ENCODE results near the gene HTRA2. TPM values are rescaled to one million over a fixed set of nuclear protein-coding genes. Genes with fewer than 3 reads are reported as not detected.

HTRA2 gene
- total RNA-seq, 2 donors from 2014 or later = 18.5 to 21.4 TPM

DNA sequence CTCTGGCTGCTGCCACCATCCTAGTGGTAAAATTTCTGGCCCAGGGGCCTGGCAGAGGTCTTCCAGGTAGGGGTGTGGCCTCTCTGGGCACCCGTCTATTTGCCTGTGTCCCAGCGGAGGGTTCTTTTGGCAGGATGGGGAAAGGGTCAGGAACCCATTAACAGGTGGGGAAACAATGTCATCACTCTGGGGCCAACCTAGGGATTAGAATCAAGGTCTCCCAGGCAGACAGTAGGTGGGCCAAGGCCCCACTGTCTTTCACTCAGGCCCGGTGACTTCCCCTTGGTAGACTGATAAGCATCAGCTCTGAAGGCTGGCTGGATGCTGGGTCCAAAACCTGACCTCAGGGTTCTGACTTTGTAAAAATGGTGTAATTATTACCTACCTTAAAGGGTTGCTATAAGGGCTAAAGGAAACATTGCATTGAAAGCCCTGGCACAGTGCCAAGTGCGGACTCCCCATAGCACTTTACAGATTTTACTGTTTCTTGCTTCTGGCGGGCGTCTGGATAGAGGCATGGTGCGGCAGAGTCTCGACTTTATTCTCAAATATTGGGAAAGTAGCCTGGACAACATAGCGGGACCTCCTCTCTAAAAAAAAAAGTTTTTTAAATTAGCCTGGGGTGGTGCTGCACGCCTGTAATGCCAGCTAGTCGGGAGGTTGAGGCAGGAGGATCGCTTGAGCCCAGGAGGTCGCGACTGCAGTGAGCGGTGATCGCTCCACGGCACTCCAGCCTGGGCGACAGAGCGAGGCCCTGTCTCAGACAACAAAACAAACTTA lies 32.5 kb upstream of the HTRA2 start:
- Mint-ChIP-seq H3K36me3 (ENCODE audit: low read depth) (peaks cover 8% of the 10 kb centered on the region), H3K27me3 (peaks cover 42% of the 10 kb centered on the region), H3K4me1 (peaks cover 20% of the 10 kb centered on the region), H3K27ac (no peak overlapping the region), H3K4me3 (peak overlapping the region; percentile 90)
- no peak for DNase-seq
- H3K9me3 ChIP-seq (ENCODE audit: control insufficient read depth, low read length, poor library complexity, severe bottlenecking) = no peaks in the 10 kb centered on the region
- no peak for ATAC-seq

DNA sequence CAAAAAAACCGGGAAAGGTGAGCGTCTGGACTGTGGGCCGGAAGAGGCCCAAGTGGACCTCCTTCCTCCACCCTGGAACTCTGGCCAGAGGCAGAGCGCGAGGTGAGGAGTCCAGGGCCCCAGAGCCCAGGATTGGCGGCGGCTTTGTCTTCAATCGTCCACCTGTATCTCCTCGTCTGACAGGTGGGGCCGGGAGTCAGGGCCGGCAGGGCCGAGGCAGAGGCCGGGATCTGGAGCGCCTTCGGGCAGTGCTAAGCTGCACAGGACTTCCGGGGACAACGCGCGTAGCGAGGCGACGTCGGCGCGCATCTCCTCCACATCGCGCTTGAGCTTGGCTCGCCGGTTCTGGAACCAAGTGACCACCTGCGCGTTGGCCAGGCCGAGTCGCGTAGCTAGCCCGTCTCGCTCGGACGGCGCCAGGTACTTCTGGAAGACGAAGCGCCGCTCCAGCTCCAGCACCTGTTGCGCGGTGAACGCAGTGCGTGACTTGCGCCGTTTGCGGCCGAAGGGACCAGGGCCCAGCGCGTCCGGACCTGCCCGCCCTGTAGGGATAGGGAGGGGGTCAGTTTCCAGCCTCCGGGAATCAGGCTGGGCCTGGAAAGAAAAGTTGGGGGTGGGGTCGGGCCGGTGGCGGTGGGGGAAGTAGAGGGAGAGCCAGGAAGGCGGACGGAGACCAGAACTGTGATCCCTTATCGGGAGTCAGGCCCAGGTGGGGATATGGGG lies 31.8 kb upstream of the HTRA2 start:
- Mint-ChIP-seq H3K4me3 (peak overlapping the region; percentile 90), H3K4me1 (peaks cover 23% of the 10 kb centered on the region), H3K27me3 (peaks cover 49% of the 10 kb centered on the region), H3K27ac (peak overlapping the region; percentile 84), H3K36me3 (ENCODE audit: low read depth) (peaks cover 5% of the 10 kb centered on the region)
- ATAC-seq (peak; percentile 34), DNase-seq (peak in 1 of 3 donors; percentile 24)
- H3K9me3 ChIP-seq (ENCODE audit: control insufficient read depth, low read length, poor library complexity, severe bottlenecking) = no peaks in the 10 kb centered on the region

DNA sequence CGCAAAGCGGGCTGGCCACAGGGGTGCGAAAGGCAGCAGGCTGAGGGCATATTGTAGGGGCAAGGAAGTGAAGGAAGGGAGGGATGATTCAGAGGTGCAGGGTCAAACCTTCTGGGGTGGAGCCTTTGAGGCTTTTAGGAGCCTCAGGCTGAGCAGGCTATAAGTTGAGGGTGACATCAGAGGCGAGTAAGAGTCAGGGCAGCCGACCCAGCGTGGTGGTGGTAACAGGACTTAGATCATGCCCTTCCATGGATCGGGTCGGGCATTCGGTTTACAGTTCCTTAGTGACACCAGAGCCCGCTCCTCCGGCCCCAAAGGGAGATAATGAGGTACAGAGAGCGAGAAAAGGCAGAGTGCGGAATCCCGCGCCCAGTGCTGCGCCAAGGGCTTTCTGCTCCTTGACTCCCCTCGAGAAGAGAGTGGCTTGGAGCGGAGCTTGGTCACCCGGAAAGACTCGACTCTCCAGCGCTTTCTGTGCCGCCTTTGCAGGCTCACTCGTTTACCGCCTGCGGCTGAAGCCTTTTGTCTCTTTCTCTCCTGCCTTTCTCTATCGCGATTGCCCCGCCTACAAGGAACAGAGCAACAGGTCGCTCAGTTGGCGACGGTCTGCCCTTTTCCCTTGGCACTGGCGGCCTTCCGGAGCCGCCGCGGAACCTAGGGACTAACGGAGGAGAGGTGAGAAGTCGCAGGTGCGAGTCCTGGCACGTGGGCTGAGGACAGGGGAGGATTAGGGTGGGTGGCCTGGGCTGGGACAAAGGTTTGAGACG lies 31.1 kb upstream of the HTRA2 start:
- DNase-seq (no peak), ATAC-seq (peak; percentile 40)
- Mint-ChIP-seq H3K4me1 (peaks cover 23% of the 10 kb centered on the region), H3K27ac (peak overlapping the region; percentile 84), H3K27me3 (peaks cover 57% of the 10 kb centered on the region), H3K4me3 (peak overlapping the region; percentile 90), H3K36me3 (ENCODE audit: low read depth) (peaks cover 3% of the 10 kb centered on the region)
- no peaks in the 10 kb centered on the region for H3K9me3 ChIP-seq (ENCODE audit: control insufficient read depth, low read length, poor library complexity, severe bottlenecking)

GRCh38 chr2:74499267-74499939 lies 30.3 kb upstream of the HTRA2 start, which contains the start of gene LBX2:
Gene LBX2, minus strand, starts transcription at chr2:74499603. Its CDS starts 66 bp downstream, at chr2:74499537.
- no peak for DNase-seq
- ATAC-seq = peak; percentile 35
- H3K4me3 Mint-ChIP-seq = peak within 1 kb of the TSS; percentile 90
- peaks cover 24% of the 10 kb centered on the region for H3K4me1 Mint-ChIP-seq
- no peaks in the 10 kb centered on the region for H3K9me3 ChIP-seq (ENCODE audit: control insufficient read depth, low read length, poor library complexity, severe bottlenecking)
- peak within 1 kb of the TSS; percentile 84 for H3K27ac Mint-ChIP-seq
- peaks cover 64% of the 10 kb centered on the region for H3K27me3 Mint-ChIP-seq
- H3K36me3 Mint-ChIP-seq (ENCODE audit: low read depth) = peaks cover 3% of the 10 kb centered on the region

- peaks cover 31% of the 10 kb centered on the region for H3K4me1 Mint-ChIP-seq
- ATAC-seq (no peak), DNase-seq (no peak)
- H3K27me3 Mint-ChIP-seq = peaks cover 70% of the 10 kb centered on the region
- H3K4me3 Mint-ChIP-seq = no peak overlapping the region
- no peaks in the 10 kb centered on the region for H3K9me3 ChIP-seq (ENCODE audit: control insufficient read depth, low read length, poor library complexity, severe bottlenecking)
- peaks cover 10% of the 10 kb centered on the region for H3K36me3 Mint-ChIP-seq (ENCODE audit: low read depth)
- no peak overlapping the region for H3K27ac Mint-ChIP-seq
Observed at GRCh38 chr2:74499940-74500577, 29.7 kb upstream of the HTRA2 start.

DNA sequence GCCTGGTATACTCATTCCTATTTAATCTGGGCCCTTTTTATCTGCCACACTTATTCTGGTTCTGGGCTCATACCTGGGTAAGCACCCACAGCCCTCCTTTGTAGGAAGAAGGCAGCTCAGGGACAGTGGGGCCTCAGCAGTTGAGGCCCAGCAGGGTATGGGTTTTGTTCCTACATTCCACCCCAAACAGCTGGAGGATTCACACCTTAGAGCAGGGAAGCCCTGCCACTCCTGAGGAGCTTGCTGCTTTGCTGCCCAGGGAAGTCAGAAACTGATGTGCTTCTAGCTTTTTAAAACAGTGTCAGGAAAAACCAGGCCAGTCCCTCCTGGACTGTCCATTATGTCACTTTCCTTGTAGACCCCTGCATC lies 29.2 kb upstream of the HTRA2 start:
- DNase-seq (no peak), ATAC-seq (no peak)
- Mint-ChIP-seq H3K4me3 (no peak overlapping the region), H3K27me3 (peaks cover 73% of the 10 kb centered on the region), H3K36me3 (ENCODE audit: low read depth) (peaks cover 11% of the 10 kb centered on the region), H3K4me1 (peaks cover 33% of the 10 kb centered on the region), H3K27ac (no peak overlapping the region)
- H3K9me3 ChIP-seq (ENCODE audit: control insufficient read depth, low read length, poor library complexity, severe bottlenecking) = no peaks in the 10 kb centered on the region

DNA sequence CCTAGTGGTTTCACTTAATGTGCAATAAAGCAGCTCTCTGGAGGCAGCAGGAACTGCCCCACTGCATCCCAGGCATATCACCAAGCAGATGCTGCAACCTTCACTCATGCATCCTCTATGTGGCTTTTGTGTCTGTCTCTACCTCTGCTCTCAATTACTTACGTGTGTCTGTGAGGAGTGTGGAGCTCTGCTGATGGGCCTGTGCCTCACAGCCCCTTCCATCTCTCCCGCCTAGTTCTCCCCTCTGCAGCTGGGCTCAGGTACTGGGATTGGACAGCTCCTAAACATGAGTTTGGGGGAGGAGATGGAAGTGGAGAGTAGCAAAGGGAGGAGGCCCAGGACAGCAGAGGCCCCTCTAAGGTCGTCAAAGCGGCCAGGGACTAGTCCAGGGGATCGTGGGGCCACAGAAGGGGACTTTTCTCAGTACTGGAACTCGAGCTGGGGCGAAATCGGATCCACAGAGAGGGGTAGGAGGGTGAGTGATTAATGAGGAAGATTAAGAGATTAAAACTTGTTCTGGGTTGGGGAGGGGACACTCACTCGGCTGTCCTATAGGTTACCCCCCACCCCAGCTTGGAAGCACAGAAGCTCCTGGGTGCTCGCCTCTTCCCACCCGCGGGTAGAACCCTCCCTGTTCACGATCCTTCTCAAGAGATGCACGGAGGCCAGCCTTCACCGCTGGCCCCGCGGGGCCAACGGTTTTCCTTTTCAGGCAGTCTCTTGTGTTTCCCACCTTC lies 28.2 kb upstream of the HTRA2 start:
- Mint-ChIP-seq H3K27ac (peak overlapping the region; percentile 2), H3K4me3 (peak overlapping the region; percentile 71), H3K27me3 (peaks cover 73% of the 10 kb centered on the region), H3K36me3 (ENCODE audit: low read depth) (peaks cover 11% of the 10 kb centered on the region), H3K4me1 (peaks cover 32% of the 10 kb centered on the region)
- no peaks in the 10 kb centered on the region for H3K9me3 ChIP-seq (ENCODE audit: control insufficient read depth, low read length, poor library complexity, severe bottlenecking)
- no peak for DNase-seq
- no peak for ATAC-seq

- peaks cover 39% of the 10 kb centered on the region for H3K4me1 Mint-ChIP-seq
- no peaks in the 10 kb centered on the region for H3K9me3 ChIP-seq (ENCODE audit: control insufficient read depth, low read length, poor library complexity, severe bottlenecking)
- H3K27me3 Mint-ChIP-seq = peaks cover 76% of the 10 kb centered on the region
- H3K36me3 Mint-ChIP-seq (ENCODE audit: low read depth) = peaks cover 11% of the 10 kb centered on the region
- DNase-seq = no peak
- H3K4me3 Mint-ChIP-seq = peak overlapping the region; percentile 75
- H3K27ac Mint-ChIP-seq = no peak overlapping the region
- no peak for ATAC-seq
Observed at GRCh38 chr2:74502147-74502719, 27.5 kb upstream of the HTRA2 start.

- no peak for DNase-seq
- Mint-ChIP-seq H3K27ac (no peak overlapping the region), H3K4me1 (peaks cover 42% of the 10 kb centered on the region), H3K36me3 (ENCODE audit: low read depth) (peaks cover 13% of the 10 kb centered on the region), H3K4me3 (peak overlapping the region; percentile 75), H3K27me3 (peaks cover 71% of the 10 kb centered on the region)
- no peak for ATAC-seq
- H3K9me3 ChIP-seq (ENCODE audit: control insufficient read depth, low read length, poor library complexity, severe bottlenecking) = no peaks in the 10 kb centered on the region
Observed at GRCh38 chr2:74502720-74503505, 26.8 kb upstream of the HTRA2 start.

DNA sequence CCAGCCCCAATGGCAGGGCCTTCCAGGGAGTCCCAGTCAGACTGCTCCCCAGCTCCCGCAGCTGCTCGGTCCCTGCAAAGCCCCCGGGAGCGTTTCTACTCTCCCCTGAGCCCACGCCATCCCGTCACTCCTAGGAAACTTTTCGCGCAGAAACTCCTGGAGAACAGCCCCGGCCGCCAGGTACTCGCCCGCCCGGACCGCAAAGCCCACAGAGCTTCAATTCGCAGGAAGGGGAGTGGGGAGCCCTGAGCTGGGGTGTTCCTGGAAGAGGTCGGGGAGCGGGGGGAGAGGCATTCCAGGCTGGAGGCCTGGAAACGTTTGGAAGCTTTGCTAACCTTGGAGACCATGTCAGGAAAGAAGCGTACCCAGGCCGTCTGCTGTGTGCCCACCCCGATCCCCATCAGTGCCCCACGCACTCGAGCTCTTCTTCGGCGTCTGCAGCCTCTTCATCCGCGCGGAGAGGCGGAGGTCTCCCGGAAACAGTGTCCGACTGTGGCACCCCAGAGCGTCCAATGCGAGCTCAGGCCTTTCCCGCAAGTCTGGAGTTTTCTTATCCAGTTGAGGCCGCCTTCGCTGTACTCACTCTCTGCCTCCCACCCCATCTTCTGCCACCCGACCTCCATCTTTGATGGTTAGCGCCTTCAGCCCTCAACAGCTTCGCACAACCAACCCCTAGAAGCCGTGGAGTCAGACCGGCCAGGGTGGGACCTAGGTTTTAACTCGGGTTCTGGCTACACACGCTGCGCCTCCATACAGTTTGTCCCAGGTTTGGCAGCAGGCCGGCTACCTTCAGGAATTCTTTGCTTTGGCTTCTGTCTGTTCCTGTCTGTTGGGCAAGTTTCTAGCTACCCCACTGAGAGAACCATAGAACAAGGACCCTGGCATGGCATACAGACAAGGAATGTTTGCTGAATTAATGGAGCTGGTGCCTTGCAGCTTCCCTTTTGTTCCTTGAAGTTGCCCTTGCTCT lies 25.9 kb upstream of the HTRA2 start:
- peak overlapping the region; percentile 75 for H3K4me3 Mint-ChIP-seq
- ATAC-seq = no peak
- peaks cover 64% of the 10 kb centered on the region for H3K27me3 Mint-ChIP-seq
- peaks cover 13% of the 10 kb centered on the region for H3K36me3 Mint-ChIP-seq (ENCODE audit: low read depth)
- no peak for DNase-seq
- peak overlapping the region; percentile 56 for H3K27ac Mint-ChIP-seq
- H3K9me3 ChIP-seq (ENCODE audit: control insufficient read depth, low read length, poor library complexity, severe bottlenecking) = no peaks in the 10 kb centered on the region
- peaks cover 42% of the 10 kb centered on the region for H3K4me1 Mint-ChIP-seq

Data from T-helper 17 cell (primary cell).